Subcutaneous adipose tissue (tissue), 4 donors: ENCODE data around the gene BTNL2. TPM values are rescaled to one million over a fixed set of nuclear protein-coding genes. Genes with fewer than 3 reads are reported as not detected.

Experiments
- CTCF ChIP-seq: fragments of 450-650 bp; IDR thresholded peaks from one replicate; pipeline ENCODE4 v1.5.1; 2016; ENCODE audit warnings: low read depth, mild to moderate bottlenecking, control low read depth, antibody characterized with exemption, moderate library complexity
- total RNA-seq, 4 donors: library from RNA; depleted of rRNA; stranded (reverse); fragments of >200 nt; gene quantifications; one replicate each; pipeline ENCODE4 v1.1.0, GENCODE V29; 2016

Gene BTNL2
- total RNA-seq, 4 donors from 2014 or later, result not detected

- TF ChIP-seq CTCF, result no peak
These were observed 4.8 kb upstream of the BTNL2 start for GRCh38 chr6:32411566-32412327.

- TF ChIP-seq CTCF, result no peak
These were observed 3.9 kb upstream of the BTNL2 start for GRCh38 chr6:32410906-32411305.

- no peak for TF ChIP-seq CTCF
These were observed 784 bp downstream of the BTNL2 start for GRCh38 chr6:32406197-32406596.

GRCh38 chr6:32405656-32406055 is 1.3 kb downstream of the BTNL2 start:
- no peak for TF ChIP-seq CTCF

GRCh38 chr6:32402812-32403211 is 4.2 kb downstream of the BTNL2 start:
- TF ChIP-seq CTCF, result no peak

- no peak for TF ChIP-seq CTCF
These were observed 5.6 kb downstream of the BTNL2 start for GRCh38 chr6:32401284-32401963.

- no peak for TF ChIP-seq CTCF
These were observed 9.6 kb downstream of the BTNL2 start for GRCh38 chr6:32397252-32397920.
